ENCODE measurements around the gene MPV17L. TPM values are rescaled to one million over a fixed set of nuclear protein-coding genes. Genes with fewer than 3 reads are reported as not detected.

The MPV17L gene
- total RNA-seq, 5 donors from 2014 or later (not counting 1 experiment from before 2014, with no cell fraction given): 0.09 to 0.19 (median 0.13) TPM; not detected in 2

DNA sequence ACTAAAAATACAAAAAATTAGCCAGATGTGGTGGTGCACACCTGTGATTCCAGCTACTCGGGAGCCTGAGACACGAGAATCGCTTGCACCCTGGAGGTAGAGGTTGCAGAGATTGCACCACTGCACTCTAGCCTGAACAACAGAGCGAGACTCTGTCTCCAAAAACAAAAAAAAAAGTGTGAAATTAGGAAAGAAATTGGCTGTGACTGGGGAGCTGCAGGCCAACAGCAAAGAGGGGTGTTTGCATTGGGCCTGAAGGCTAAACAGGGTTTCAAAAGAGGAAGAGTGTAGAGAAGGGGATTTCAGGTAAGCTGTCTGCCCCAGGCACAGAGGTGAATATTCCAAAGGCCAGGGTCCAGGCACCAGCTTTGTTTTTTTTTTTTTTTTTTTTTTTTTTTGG lies 48.2 kb downstream of the MPV17L start:
- no peaks in the 10 kb centered on the region for H3K9me3 ChIP-seq
- H3K36me3 ChIP-seq (ENCODE audit: control insufficient read depth in 2 of 2, extremely low read depth in 1 of 2, insufficient read depth in 1 of 2, low read length in 1 of 2): no peaks in the 10 kb centered on the region
- no peak overlapping the region for H3K4me3 ChIP-seq (ENCODE audit: control insufficient read depth in 1 of 2, extremely low read depth in 1 of 2, low read length in 1 of 2)
- POLR2A ChIA-PET: no interaction called here
- ATAC-seq (replicated peaks in 1 of 4): no peak
- CTCF ChIA-PET: interaction anchor here in 1 of 2 donors (0.7 kb wide), 1 partner anchor 20 kb away, joined by 3 read pairs; no protein-coding TSS in a partner anchor
- Mint-ChIP-seq H3K9me3 (peaks cover 0 to 9% (median 6%) of the 10 kb centered on the region in 3 donors), H3K27ac (peak overlapping the region in 1 of 2 donors; percentile 35), H3K27me3 (peaks cover 0 to 4% of the 10 kb centered on the region in 2 donors), H3K36me3 (no peaks in the 10 kb centered on the region), H3K4me1 (peaks cover 0 to 3% (median 2%) of the 10 kb centered on the region in 3 donors), H3K4me3 (no peak overlapping the region)
- WGBS (ENCODE audit: insufficient coverage): no CpG with 5 or more reads among the region's 4 CpGs
- DNase-seq: no peak
- no peak overlapping the region for H3K27ac ChIP-seq (ENCODE audit: low read length)
- no peaks in the 10 kb centered on the region for H3K27me3 ChIP-seq (replicated peaks in 1 of 2; ENCODE audit: control insufficient read depth in 2 of 2, extremely low read depth in 1 of 2, insufficient read depth in 2 of 2, low read length in 1 of 2)
- no peaks in the 10 kb centered on the region for H3K4me1 ChIP-seq (ENCODE audit: control insufficient read depth in 1 of 2, extremely low read depth in 1 of 2, insufficient read depth in 2 of 2, low read length in 2 of 2)

- H3K27ac Mint-ChIP-seq: no peak overlapping the region
- ChIA-PET CTCF (no interaction called here), POLR2A (no interaction called here)
- no peaks in the 10 kb centered on the region for H3K4me1 ChIP-seq (ENCODE audit: control insufficient read depth in 1 of 2, extremely low read depth in 1 of 2, insufficient read depth in 2 of 2, low read length in 2 of 2)
- H3K4me3 ChIP-seq (ENCODE audit: control insufficient read depth in 1 of 2, extremely low read depth in 1 of 2, low read length in 1 of 2): no peak overlapping the region
- H3K27me3 Mint-ChIP-seq: peaks cover 0 to 4% of the 10 kb centered on the region in 2 donors
- DNase-seq (no peak), ATAC-seq (replicated peaks in 1 of 4) (no peak)
- no peaks in the 10 kb centered on the region for H3K27me3 ChIP-seq (replicated peaks in 1 of 2; ENCODE audit: control insufficient read depth in 2 of 2, extremely low read depth in 1 of 2, insufficient read depth in 2 of 2, low read length in 1 of 2)
- H3K36me3 ChIP-seq (ENCODE audit: control insufficient read depth in 2 of 2, extremely low read depth in 1 of 2, insufficient read depth in 1 of 2, low read length in 1 of 2): no peaks in the 10 kb centered on the region
- H3K4me1 Mint-ChIP-seq: peaks cover 0 to 3% (median 2%) of the 10 kb centered on the region in 3 donors
- peaks cover 0 to 9% (median 6%) of the 10 kb centered on the region in 3 donors for H3K9me3 Mint-ChIP-seq
- no peak overlapping the region for H3K27ac ChIP-seq (ENCODE audit: low read length)
- H3K4me3 Mint-ChIP-seq: no peak overlapping the region
- no peaks in the 10 kb centered on the region for H3K9me3 ChIP-seq
- WGBS (ENCODE audit: insufficient coverage): 96% methylated on average over 2 of the region's 3 CpGs
- no peaks in the 10 kb centered on the region for H3K36me3 Mint-ChIP-seq
Measured at GRCh38 chr16:15444264-15444663, 48.7 kb downstream of the MPV17L start.

DNA sequence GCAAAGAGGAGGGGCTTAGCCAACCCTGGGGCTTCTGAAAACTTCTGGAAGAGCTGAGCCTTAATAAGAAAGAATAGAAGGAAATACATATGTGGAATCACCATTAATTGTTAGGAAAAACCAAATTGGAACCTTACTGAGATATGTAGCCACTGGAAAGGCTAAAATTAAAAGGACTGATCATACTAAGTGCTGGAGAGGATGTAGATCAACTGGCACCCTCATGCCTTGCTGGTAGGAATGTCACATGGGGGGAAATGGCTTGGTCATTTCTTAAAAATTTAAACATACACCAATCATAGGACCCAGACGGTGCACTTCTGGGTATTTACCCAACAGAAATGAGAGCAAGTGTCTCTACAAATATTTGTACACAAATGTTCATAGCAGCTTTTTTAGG lies 49.9 kb downstream of the MPV17L start:
- no peak overlapping the region for H3K27ac ChIP-seq (ENCODE audit: low read length)
- no CpG with 5 or more reads among the region's 1 CpG for WGBS (ENCODE audit: insufficient coverage)
- H3K9me3 Mint-ChIP-seq: peaks cover 0 to 9% (median 6%) of the 10 kb centered on the region in 3 donors
- no peaks in the 10 kb centered on the region for H3K9me3 ChIP-seq
- peaks cover 0 to 3% (median 2%) of the 10 kb centered on the region in 3 donors for H3K4me1 Mint-ChIP-seq
- peaks cover 0 to 4% of the 10 kb centered on the region in 2 donors for H3K27me3 Mint-ChIP-seq
- CTCF ChIA-PET: no interaction called here
- no peaks in the 10 kb centered on the region for H3K36me3 Mint-ChIP-seq
- H3K4me3 Mint-ChIP-seq: no peak overlapping the region
- no peak for DNase-seq
- H3K27me3 ChIP-seq (replicated peaks in 1 of 2; ENCODE audit: control insufficient read depth in 2 of 2, extremely low read depth in 1 of 2, insufficient read depth in 2 of 2, low read length in 1 of 2): no peaks in the 10 kb centered on the region
- H3K36me3 ChIP-seq (ENCODE audit: control insufficient read depth in 2 of 2, extremely low read depth in 1 of 2, insufficient read depth in 1 of 2, low read length in 1 of 2): no peaks in the 10 kb centered on the region
- no peak overlapping the region for H3K4me3 ChIP-seq (ENCODE audit: control insufficient read depth in 1 of 2, extremely low read depth in 1 of 2, low read length in 1 of 2)
- POLR2A ChIA-PET: no interaction called here
- ATAC-seq (replicated peaks in 1 of 4): no peak
- H3K4me1 ChIP-seq (ENCODE audit: control insufficient read depth in 1 of 2, extremely low read depth in 1 of 2, insufficient read depth in 2 of 2, low read length in 2 of 2): no peaks in the 10 kb centered on the region
- H3K27ac Mint-ChIP-seq: no peak overlapping the region

DNA sequence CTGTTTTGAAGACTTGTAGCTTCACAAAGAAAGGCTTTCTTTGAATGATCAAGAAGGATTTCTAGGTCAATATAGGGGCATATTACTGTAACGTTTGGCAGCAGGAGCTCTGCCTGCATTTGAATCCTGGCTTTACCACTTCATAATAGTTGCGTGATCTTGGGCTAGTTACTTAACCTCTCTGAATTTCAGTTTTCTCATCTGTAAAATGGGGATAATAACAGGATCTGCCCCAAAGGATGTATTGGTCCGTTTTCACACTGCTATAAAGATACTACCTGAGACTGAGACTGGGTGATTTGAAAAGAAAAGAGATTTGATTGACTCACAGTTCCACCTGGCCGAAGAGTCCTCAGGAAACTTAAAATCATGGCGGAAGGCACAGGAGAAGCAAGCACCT lies 51.3 kb downstream of the MPV17L start:
- Mint-ChIP-seq H3K36me3 (no peaks in the 10 kb centered on the region), H3K4me1 (peaks cover 0 to 3% (median 2%) of the 10 kb centered on the region in 3 donors), H3K4me3 (no peak overlapping the region), H3K9me3 (peaks cover 0 to 9% (median 6%) of the 10 kb centered on the region in 3 donors), H3K27ac (no peak overlapping the region), H3K27me3 (peaks cover 0 to 4% of the 10 kb centered on the region in 2 donors)
- H3K4me3 ChIP-seq (ENCODE audit: control insufficient read depth in 1 of 2, extremely low read depth in 1 of 2, low read length in 1 of 2): no peak overlapping the region
- no peak overlapping the region for H3K27ac ChIP-seq (ENCODE audit: low read length)
- DNase-seq (no peak), ATAC-seq (replicated peaks in 1 of 4) (no peak)
- H3K36me3 ChIP-seq (ENCODE audit: control insufficient read depth in 2 of 2, extremely low read depth in 1 of 2, insufficient read depth in 1 of 2, low read length in 1 of 2): no peaks in the 10 kb centered on the region
- CTCF ChIA-PET: no interaction called here
- WGBS (ENCODE audit: insufficient coverage): no CpG with 5 or more reads among the region's 5 CpGs
- no peaks in the 10 kb centered on the region for H3K27me3 ChIP-seq (replicated peaks in 1 of 2; ENCODE audit: control insufficient read depth in 2 of 2, extremely low read depth in 1 of 2, insufficient read depth in 2 of 2, low read length in 1 of 2)
- H3K9me3 ChIP-seq: no peaks in the 10 kb centered on the region
- POLR2A ChIA-PET: no interaction called here
- H3K4me1 ChIP-seq (ENCODE audit: control insufficient read depth in 1 of 2, extremely low read depth in 1 of 2, insufficient read depth in 2 of 2, low read length in 2 of 2): no peaks in the 10 kb centered on the region

- ATAC-seq (replicated peaks in 1 of 4) (no peak), DNase-seq (no peak)
- WGBS (ENCODE audit: insufficient coverage): 100% methylated on average over 2 of the region's 6 CpGs
- H3K27ac ChIP-seq (ENCODE audit: low read length): no peak overlapping the region
- Mint-ChIP-seq H3K27ac (no peak overlapping the region), H3K36me3 (no peaks in the 10 kb centered on the region), H3K9me3 (peaks cover 0 to 5% (median 0%) of the 10 kb centered on the region in 3 donors), H3K4me1 (peaks cover 0 to 3% (median 2%) of the 10 kb centered on the region in 3 donors), H3K4me3 (no peak overlapping the region), H3K27me3 (peaks cover 1 to 8% of the 10 kb centered on the region in 2 donors)
- ChIA-PET POLR2A (no interaction called here), CTCF (no interaction called here)
- no peak overlapping the region for H3K4me3 ChIP-seq (ENCODE audit: control insufficient read depth in 1 of 2, extremely low read depth in 1 of 2, low read length in 1 of 2)
- H3K4me1 ChIP-seq (ENCODE audit: control insufficient read depth in 1 of 2, extremely low read depth in 1 of 2, insufficient read depth in 2 of 2, low read length in 2 of 2): no peaks in the 10 kb centered on the region
- H3K36me3 ChIP-seq (ENCODE audit: control insufficient read depth in 2 of 2, extremely low read depth in 1 of 2, insufficient read depth in 1 of 2, low read length in 1 of 2): no peaks in the 10 kb centered on the region
- no peaks in the 10 kb centered on the region for H3K27me3 ChIP-seq (replicated peaks in 1 of 2; ENCODE audit: control insufficient read depth in 2 of 2, extremely low read depth in 1 of 2, insufficient read depth in 2 of 2, low read length in 1 of 2)
- no peaks in the 10 kb centered on the region for H3K9me3 ChIP-seq
Measured at GRCh38 chr16:15450624-15451023, 55.1 kb downstream of the MPV17L start.

GRCh38 chr16:15451098-15451731 lies 55.7 kb downstream of the MPV17L start:
- Mint-ChIP-seq H3K27ac (no peak overlapping the region), H3K9me3 (peaks cover 0 to 4% (median 0%) of the 10 kb centered on the region in 3 donors), H3K36me3 (no peaks in the 10 kb centered on the region), H3K27me3 (peaks cover 1 to 8% of the 10 kb centered on the region in 2 donors), H3K4me3 (no peak overlapping the region), H3K4me1 (peaks cover 0 to 3% (median 2%) of the 10 kb centered on the region in 3 donors)
- Histone ChIP-seq H3K36me3 (ENCODE audit: control insufficient read depth in 2 of 2, extremely low read depth in 1 of 2, insufficient read depth in 1 of 2, low read length in 1 of 2) (no peaks in the 10 kb centered on the region), H3K9me3 (no peaks in the 10 kb centered on the region), H3K27ac (ENCODE audit: low read length) (no peak overlapping the region), H3K27me3 (replicated peaks in 1 of 2; ENCODE audit: control insufficient read depth in 2 of 2, extremely low read depth in 1 of 2, insufficient read depth in 2 of 2, low read length in 1 of 2) (no peaks in the 10 kb centered on the region), H3K4me3 (ENCODE audit: control insufficient read depth in 1 of 2, extremely low read depth in 1 of 2, low read length in 1 of 2) (no peak overlapping the region), H3K4me1 (ENCODE audit: control insufficient read depth in 1 of 2, extremely low read depth in 1 of 2, insufficient read depth in 2 of 2, low read length in 2 of 2) (no peaks in the 10 kb centered on the region)
- POLR2A ChIA-PET: interaction anchor here (0.6 to 0.7 kb wide), 3 partner anchors 8 to 107 kb away, joined by 3 to 6 read pairs (median 4); no protein-coding TSS in a partner anchor
- 89% methylated on average over 3 of the region's 10 CpGs for WGBS (ENCODE audit: insufficient coverage)
- CTCF ChIA-PET: interaction anchor here (0.6 to 0.7 kb wide), 2 partner anchors 277 to 330 kb away, joined by 3 to 8 read pairs; no protein-coding TSS in a partner anchor
- DNase-seq (no peak), ATAC-seq (replicated peaks in 1 of 4) (no peak)

Measured in T-cell (primary cell).